MM.1S (cell line): ENCODE results near the gene OR52K1.

Experiments used
- DNase-seq: peaks from one replicate; pipeline ENCODE4 v3.0.0-alpha.2; 2015
- H2AFZ ChIP-seq: fragments of 300-600 bp; sonication (generic); 2 replicates; pipeline ENCODE4 v1.6.0; 2016; ENCODE audit warnings: antibody characterized with exemption, low read length
- H3F3A ChIP-seq: fragments of 300-600 bp; sonication (generic); 2 replicates; pipeline ENCODE4 v1.6.1; 2016; ENCODE audit warnings: mild to moderate bottlenecking, antibody characterized with exemption, low read length, moderate library complexity, mixed read lengths; ENCODE audit not compliant: insufficient read depth
- H3K27ac ChIP-seq: fragments of 300-600 bp; sonication (generic); 2 replicates; pipeline ENCODE4 v1.5.1; 2016; ENCODE audit warnings: mild to moderate bottlenecking, low read length
- H3K27me3 ChIP-seq: fragments of 300-600 bp; sonication (generic); replicated peaks from 2 replicates; pipeline ENCODE4 v1.6.0; 2016; ENCODE audit warnings: low read length; ENCODE audit not compliant: insufficient read depth
- H3K36me3 ChIP-seq: fragments of 300-600 bp; sonication (generic); replicated peaks from 2 replicates; pipeline ENCODE4 v1.6.1; 2016; ENCODE audit warnings: mild to moderate bottlenecking, low read length, mixed read lengths; ENCODE audit not compliant: insufficient read depth
- H3K4me1 ChIP-seq: fragments of 300-600 bp; sonication (generic); 2 replicates; pipeline ENCODE4 v1.6.1; 2016; ENCODE audit warnings: low read length, mixed read lengths
- H3K4me2 ChIP-seq: fragments of 300-600 bp; sonication (generic); 2 replicates; pipeline ENCODE4 v1.6.0; 2016; ENCODE audit warnings: low read depth, low read length
- H3K4me3 ChIP-seq: fragments of 300-600 bp; sonication (generic); 2 replicates; pipeline ENCODE4 v1.5.1; 2016; ENCODE audit warnings: low read length, mixed read lengths
- H3K79me2 ChIP-seq: fragments of 300-600 bp; sonication (generic); 2 replicates; pipeline ENCODE4 v1.6.1; 2016; ENCODE audit warnings: mixed run types, low read length, mixed read lengths
- H3K9ac ChIP-seq: fragments of 300-600 bp; sonication (generic); 2 replicates; pipeline ENCODE4 v1.6.1; 2016; ENCODE audit warnings: low read length, mixed read lengths
- H3K9me2 ChIP-seq: fragments of 300-600 bp; sonication (generic); replicated peaks from 2 replicates; pipeline ENCODE4 v1.6.1; 2016; ENCODE audit warnings: mild to moderate bottlenecking, low read length, mixed read lengths; ENCODE audit not compliant: insufficient read depth
- H3K9me3 ChIP-seq: fragments of 300-600 bp; sonication (generic); replicated peaks from 2 replicates; pipeline ENCODE4 v1.6.1; 2016; ENCODE audit warnings: mild to moderate bottlenecking, low read length, mixed read lengths; ENCODE audit not compliant: insufficient read depth
- H4K20me1 ChIP-seq: fragments of 300-600 bp; sonication (generic); 2 replicates; pipeline ENCODE4 v1.6.1; 2016; ENCODE audit warnings: mild to moderate bottlenecking, low read length, moderate library complexity, mixed read lengths; ENCODE audit not compliant: insufficient read depth
- CTCF ChIP-seq: fragments of 300-600 bp; sonication (generic); IDR thresholded peaks from 2 replicates; pipeline ENCODE4 v1.5.1; 2016; ENCODE audit warnings: antibody characterized with exemption, low read length, mixed read lengths
- EZH2 ChIP-seq: fragments of 300-600 bp; sonication (generic); optimal IDR thresholded peaks from 2 replicates; pipeline ENCODE3; 2017; ENCODE audit warnings: low read depth, mild to moderate bottlenecking, antibody characterized with exemption, low read length, mixed read lengths
- EZH2phosphoT487 ChIP-seq: fragments of 300-600 bp; sonication (generic); IDR thresholded peaks from 2 replicates; pipeline ENCODE4 v1.6.1; 2018; ENCODE audit warnings: antibody characterized with exemption, low read length

The OR52K1 gene

GRCh38 chr11:4495487-4495886 lies 13.0 kb downstream of the OR52K1 start:
- DNase-seq: no peak
- no peaks in the 10 kb centered on the region for H4K20me1 ChIP-seq
- H3K27me3 ChIP-seq: 0 out of 2 replicates have a peak, but pooled peaks cover 6% of the 10 kb centered on the region
- no peaks in the 10 kb centered on the region for H3K36me3 ChIP-seq
- no peak overlapping the region for H3K9ac ChIP-seq
- H3K27ac ChIP-seq: no peak overlapping the region
- no peak overlapping the region for H3K4me2 ChIP-seq
- H3F3A ChIP-seq: peaks cover 10% of the 10 kb centered on the region; the same call in 1 of the 2 replicates
- no peak overlapping the region for H3K4me3 ChIP-seq
- H3K9me3 ChIP-seq: no peaks in the 10 kb centered on the region
- H2AFZ ChIP-seq: no peak overlapping the region
- no peaks in the 10 kb centered on the region for H3K9me2 ChIP-seq
- H3K79me2 ChIP-seq: no peaks in the 10 kb centered on the region
- TF ChIP-seq CTCF (no peak), EZH2phosphoT487 (no peak), EZH2 (no peak)
- H3K4me1 ChIP-seq: 0 out of 2 replicates have a peak, but pooled peaks cover 6% of the 10 kb centered on the region

- H4K20me1 ChIP-seq: no peaks in the 10 kb centered on the region
- no peak overlapping the region for H3K4me2 ChIP-seq
- no peaks in the 10 kb centered on the region for H3K9me3 ChIP-seq
- H3K36me3 ChIP-seq: no peaks in the 10 kb centered on the region
- no peaks in the 10 kb centered on the region for H3K79me2 ChIP-seq
- no peak overlapping the region for H2AFZ ChIP-seq
- H3K9ac ChIP-seq: no peak overlapping the region
- no peak for DNase-seq
- no peaks in the 10 kb centered on the region for H3K9me2 ChIP-seq
- H3K4me1 ChIP-seq: 0 out of 2 replicates have a peak, but pooled peaks cover 6% of the 10 kb centered on the region
- H3F3A ChIP-seq: peaks cover 10% of the 10 kb centered on the region; the same call in 1 of the 2 replicates
- no peak overlapping the region for H3K27ac ChIP-seq
- TF ChIP-seq CTCF: no peak
- TF ChIP-seq EZH2: no peak
- no peak for TF ChIP-seq EZH2phosphoT487
- H3K4me3 ChIP-seq: no peak overlapping the region
- H3K27me3 ChIP-seq: 0 out of 2 replicates have a peak, but pooled peaks cover 6% of the 10 kb centered on the region
Measured at GRCh38 chr11:4495986-4496385, 13.5 kb downstream of the OR52K1 start.

GRCh38 chr11:4496557-4497248 lies 14.3 kb downstream of the OR52K1 start:
- H3K36me3 ChIP-seq: no peaks in the 10 kb centered on the region
- no peak overlapping the region for H2AFZ ChIP-seq
- H3K27ac ChIP-seq: no peak overlapping the region
- H3K9ac ChIP-seq: no peak overlapping the region
- H3K9me2 ChIP-seq: no peaks in the 10 kb centered on the region
- no peak overlapping the region for H3K4me2 ChIP-seq
- DNase-seq: no peak
- no peak for TF ChIP-seq EZH2phosphoT487
- peaks cover 10% of the 10 kb centered on the region; the same call in 1 of the 2 replicates for H3F3A ChIP-seq
- H4K20me1 ChIP-seq: no peaks in the 10 kb centered on the region
- no peaks in the 10 kb centered on the region for H3K9me3 ChIP-seq
- H3K4me3 ChIP-seq: no peak overlapping the region
- H3K27me3 ChIP-seq: 0 out of 2 replicates have a peak, but pooled peaks cover 4% of the 10 kb centered on the region
- H3K4me1 ChIP-seq: 0 out of 2 replicates have a peak, but pooled peaks cover 6% of the 10 kb centered on the region
- no peaks in the 10 kb centered on the region for H3K79me2 ChIP-seq

- H3K36me3 ChIP-seq: no peaks in the 10 kb centered on the region
- no peaks in the 10 kb centered on the region for H3K9me3 ChIP-seq
- DNase-seq: no peak
- H3F3A ChIP-seq: no peaks in the 10 kb centered on the region
- H3K4me1 ChIP-seq: no peaks in the 10 kb centered on the region
- H3K4me3 ChIP-seq: no peak overlapping the region
- H3K27ac ChIP-seq: no peak overlapping the region
- no peak overlapping the region for H3K9ac ChIP-seq
- H3K79me2 ChIP-seq: no peaks in the 10 kb centered on the region
- TF ChIP-seq EZH2phosphoT487: no peak
- TF ChIP-seq EZH2: no peak
- TF ChIP-seq CTCF: no peak
- H4K20me1 ChIP-seq: no peaks in the 10 kb centered on the region
- no peaks in the 10 kb centered on the region for H3K27me3 ChIP-seq
- no peak overlapping the region for H3K4me2 ChIP-seq
- H2AFZ ChIP-seq: no peak overlapping the region
- H3K9me2 ChIP-seq: no peaks in the 10 kb centered on the region
Measured at GRCh38 chr11:4508886-4509285, 26.4 kb downstream of the OR52K1 start.
